ENCODE measurements around the gene LYPD5. TPM values are rescaled to one million over a fixed set of nuclear protein-coding genes. Genes with fewer than 3 reads are reported as not detected.

LYPD5 gene
- total and polyA plus RNA-seq, 8 donors = 0.43 to 3.9 (median 1.6) TPM; not detected in 4

- no peak overlapping the region for H3K27ac ChIP-seq
- peaks cover 0 to 6% (median 0%) of the 10 kb centered on the region in 4 donors for H3K9me3 ChIP-seq
- intact Hi-C loops (cut with DNase I; ENCODE audit: low total_unique reads) = no loop called here
- H3K4me1 ChIP-seq = no peaks in the 10 kb centered on the region
- H3K4me3 ChIP-seq = no peak overlapping the region
- peaks cover 0 to 32% (median 4%) of the 10 kb centered on the region in 3 donors for H3K27me3 ChIP-seq
- no peak for TF ChIP-seq POLR2AphosphoS5 (IDR thresholded peaks at IDR 0.05)
- no peak for TF ChIP-seq EP300 (IDR thresholded peaks at IDR 0.05)
- no peak for TF ChIP-seq CTCF (IDR thresholded peaks at IDR 0.05)
- TF ChIP-seq POLR2A (IDR thresholded peaks at IDR 0.05) = no peak
- WGBS, 5 donors = 28 to 39% (median 30%) methylated on average over 3 of the region's 3 CpGs
- no peaks in the 10 kb centered on the region for H3K36me3 ChIP-seq
- no peak for DNase-seq
Observed at GRCh38 chr19:43790587-43790986, 11.7 kb downstream of the LYPD5 start.

- peaks cover 0 to 31% (median 4%) of the 10 kb centered on the region in 3 donors for H3K27me3 ChIP-seq
- no peak overlapping the region for H3K27ac ChIP-seq
- no peak for DNase-seq
- H3K36me3 ChIP-seq = no peaks in the 10 kb centered on the region
- TF ChIP-seq POLR2AphosphoS5 (IDR thresholded peaks at IDR 0.05) (no peak), CTCF (IDR thresholded peaks at IDR 0.05) (no peak), POLR2A (IDR thresholded peaks at IDR 0.05) (no peak), EP300 (IDR thresholded peaks at IDR 0.05) (no peak)
- whole genome bisulfite sequencing, 5 donors = 6 to 9% (median 8%) methylated on average over 3 of the region's 3 CpGs
- H3K4me1 ChIP-seq = peaks cover 9 to 15% (median 12%) of the 10 kb centered on the region in 4 donors
- H3K9me3 ChIP-seq = no peaks in the 10 kb centered on the region
- no peak overlapping the region for H3K4me3 ChIP-seq
- intact Hi-C loops (cut with DNase I; ENCODE audit: low total_unique reads) = no loop called here
Observed at GRCh38 chr19:43789029-43789428, 13.2 kb downstream of the LYPD5 start.

- peaks cover 0 to 38% (median 0%) of the 10 kb centered on the region in 3 donors for H3K27me3 ChIP-seq
- H3K9me3 ChIP-seq = no peaks in the 10 kb centered on the region
- no peak overlapping the region for H3K4me3 ChIP-seq
- intact Hi-C loops (cut with DNase I; ENCODE audit: low total_unique reads) = no loop called here
- 23 to 56% (median 50%) methylated on average over 1 of the region's 1 CpG for WGBS, 5 donors
- no peak for DNase-seq
- H3K27ac ChIP-seq = no peak overlapping the region
- no peaks in the 10 kb centered on the region for H3K36me3 ChIP-seq
- TF ChIP-seq CTCF (IDR thresholded peaks at IDR 0.05) (no peak), EP300 (IDR thresholded peaks at IDR 0.05) (no peak), POLR2A (IDR thresholded peaks at IDR 0.05) (no peak), POLR2AphosphoS5 (IDR thresholded peaks at IDR 0.05) (no peak)
- H3K4me1 ChIP-seq = peaks cover 9 to 37% (median 12%) of the 10 kb centered on the region in 4 donors
Observed at GRCh38 chr19:43786665-43787064, 15.6 kb downstream of the LYPD5 start.

GRCh38 chr19:43784981-43785808, 17.1 kb downstream of the LYPD5 start:
- intact Hi-C loops (cut with DNase I; ENCODE audit: low total_unique reads) = loop anchor here (5.0 kb wide), 1 partner anchor 38 kb away; no protein-coding TSS in a partner anchor
- WGBS, 5 donors = 5 to 11% (median 8%) methylated on average over 10 of the region's 10 CpGs
- Histone ChIP-seq H3K27ac (peak overlapping the region; percentile 16 to 76 (median 59)), H3K4me1 (peaks cover 9 to 49% (median 13%) of the 10 kb centered on the region in 4 donors), H3K36me3 (no peaks in the 10 kb centered on the region), H3K9me3 (no peaks in the 10 kb centered on the region), H3K27me3 (peaks cover 0 to 49% (median 0%) of the 10 kb centered on the region in 3 donors), H3K4me3 (no peak overlapping the region)
- peak; percentile 58 to 84 for DNase-seq
- TF ChIP-seq CTCF (IDR thresholded peaks at IDR 0.05) (peak in 5 of 7 experiments; percentile 90 to 96 (median 93)), POLR2AphosphoS5 (IDR thresholded peaks at IDR 0.05) (no peak)
